ENCODE results near the gene MARCHF10. TPM values are rescaled to one million over a fixed set of nuclear protein-coding genes. Genes with fewer than 3 reads are reported as not detected.

Gene MARCHF10
- total and polyA plus RNA-seq, 9 donors = 0.06 to 6.5 (median 0.46) TPM; not detected in 3

- 8 to 12% (median 11%) methylated on average over 31 of the region's 31 CpGs for WGBS, 3 donors
These were observed 103.6 kb downstream of the MARCHF10 start for GRCh38 chr17:62704381-62704971.

GRCh38 chr17:62703776-62704380 is 104.2 kb downstream of the MARCHF10 start:
- peak overlapping the region; percentile 46 for H3K4me3 ChIP-seq
- H3K4me1 ChIP-seq (ENCODE audit: insufficient read depth) = peaks cover 12% of the 10 kb centered on the region
- peak overlapping the region; percentile 18 to 39 for H3K27ac ChIP-seq
- H3K9me3 ChIP-seq = no peaks in the 10 kb centered on the region
- no peaks in the 10 kb centered on the region for H3K27me3 ChIP-seq
- TF ChIP-seq EP300 (IDR thresholded peaks at IDR 0.05) (no peak), POLR2A (IDR thresholded peaks at IDR 0.05) (no peak), CTCF (IDR thresholded peaks at IDR 0.05) (peak; percentile 68 to 88 (median 88))
- peak; percentile 67 to 88 (median 79) for DNase-seq
- 0 to 1% (median 1%) methylated on average over 26 to 80 of the region's 80 CpGs for WGBS, 3 donors
- H3K36me3 ChIP-seq = no peaks in the 10 kb centered on the region
- intact Hi-C loops (cut with DNase I) = loop anchor here (5.0 to 10.0 kb wide), 3 partner anchors 261 to 703 kb away; partner anchors contain the start of gene TANC2 (in 4 of the 4)

More at GRCh38 chr17:62704381-62704971, 103.6 kb downstream of the MARCHF10 start:
- Histone ChIP-seq H3K36me3 (no peaks in the 10 kb centered on the region), H3K27ac (peak overlapping the region; percentile 18 to 39), H3K27me3 (no peaks in the 10 kb centered on the region), H3K4me3 (peak overlapping the region; percentile 46), H3K9me3 (no peaks in the 10 kb centered on the region), H3K4me1 (ENCODE audit: insufficient read depth) (peaks cover 12% of the 10 kb centered on the region)
- DNase-seq = peak; percentile 38 to 62 (median 48)
- TF ChIP-seq EP300 (IDR thresholded peaks at IDR 0.05) (no peak), POLR2A (IDR thresholded peaks at IDR 0.05) (no peak), CTCF (IDR thresholded peaks at IDR 0.05) (no peak)
- intact Hi-C loops (cut with DNase I) = loop anchor here (5.0 to 10.0 kb wide), 3 partner anchors 260 to 703 kb away; partner anchors contain the start of gene TANC2 (in 4 of the 4)

- TF ChIP-seq CTCF (IDR thresholded peaks at IDR 0.05) (no peak), POLR2A (IDR thresholded peaks at IDR 0.05) (no peak), EP300 (IDR thresholded peaks at IDR 0.05) (no peak)
- no peaks in the 10 kb centered on the region for H3K36me3 ChIP-seq
- peak overlapping the region; percentile 46 for H3K4me3 ChIP-seq
- intact Hi-C loops (cut with DNase I) = loop anchor here (5.0 to 10.0 kb wide), 3 partner anchors 261 to 704 kb away; partner anchors contain the start of gene TANC2 (in 4 of the 4)
- peaks cover 12% of the 10 kb centered on the region for H3K4me1 ChIP-seq (ENCODE audit: insufficient read depth)
- no peaks in the 10 kb centered on the region for H3K9me3 ChIP-seq
- 26 to 32% (median 29%) methylated on average over 16 of the region's 16 CpGs for WGBS, 3 donors
- no peak overlapping the region for H3K27ac ChIP-seq
- DNase-seq = peak in 4 of 5 donors; percentile 36 to 64 (median 54)
- H3K27me3 ChIP-seq = no peaks in the 10 kb centered on the region
These were observed 104.8 kb downstream of the MARCHF10 start for GRCh38 chr17:62703261-62703775.

GRCh38 chr17:62702746-62703260 is 105.3 kb downstream of the MARCHF10 start:
- no peak for TF ChIP-seq EP300 (IDR thresholded peaks at IDR 0.05)
- TF ChIP-seq CTCF (IDR thresholded peaks at IDR 0.05) = no peak
- TF ChIP-seq POLR2A (IDR thresholded peaks at IDR 0.05) = no peak
- Histone ChIP-seq H3K36me3 (no peaks in the 10 kb centered on the region), H3K4me3 (no peak overlapping the region), H3K27ac (no peak overlapping the region), H3K4me1 (ENCODE audit: insufficient read depth) (peaks cover 12% of the 10 kb centered on the region), H3K9me3 (no peaks in the 10 kb centered on the region), H3K27me3 (no peaks in the 10 kb centered on the region)
- 67 to 75% (median 72%) methylated on average over 6 of the region's 6 CpGs for WGBS, 3 donors
- intact Hi-C loops (cut with DNase I) = loop anchor here (5.0 to 10.0 kb wide), 3 partner anchors 262 to 704 kb away; partner anchors contain the start of gene TANC2 (in 4 of the 4)
- no peak for DNase-seq

Measured in ovary (tissue), 9 donors.